Measurements from ENCODE around the gene DTNBP1.

DTNBP1 gene, protein sequence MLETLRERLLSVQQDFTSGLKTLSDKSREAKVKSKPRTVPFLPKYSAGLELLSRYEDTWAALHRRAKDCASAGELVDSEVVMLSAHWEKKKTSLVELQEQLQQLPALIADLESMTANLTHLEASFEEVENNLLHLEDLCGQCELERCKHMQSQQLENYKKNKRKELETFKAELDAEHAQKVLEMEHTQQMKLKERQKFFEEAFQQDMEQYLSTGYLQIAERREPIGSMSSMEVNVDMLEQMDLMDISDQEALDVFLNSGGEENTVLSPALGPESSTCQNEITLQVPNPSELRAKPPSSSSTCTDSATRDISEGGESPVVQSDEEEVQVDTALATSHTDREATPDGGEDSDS

GRCh38 chr6:15662326-15663129, at the start of gene DTNBP1:
DTNBP1 (minus strand) TSS chr6:15663028; CDS start chr6:15662869, 159 bp downstream.
- peak; percentile 65 for DNase-seq

GRCh38 chr6:15709651-15710269, 46.9 kb upstream of the DTNBP1 start:
- DNase-seq, result no peak

GRCh38 chr6:15708231-15708630, 45.4 kb upstream of the DTNBP1 start:
- DNase-seq, result no peak

DNA sequence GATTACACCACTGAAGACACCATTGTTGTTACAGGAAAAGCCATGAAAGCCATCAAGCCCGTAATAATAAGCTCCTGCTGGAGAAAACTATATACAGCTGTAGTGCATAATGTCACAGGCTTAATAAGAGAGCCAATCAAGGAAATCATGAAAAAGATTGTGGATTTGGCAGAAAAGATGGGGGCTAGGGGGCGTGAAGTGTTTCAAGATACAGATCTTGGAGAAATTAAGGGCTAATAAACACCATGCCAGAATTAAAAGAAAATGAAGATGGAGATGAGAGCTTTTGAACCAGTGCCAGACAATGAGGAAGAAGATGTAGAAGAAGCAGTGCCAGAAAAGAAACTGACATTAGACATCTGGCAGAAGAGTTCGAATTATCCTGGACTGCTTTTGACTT, 43.2 kb upstream of the DTNBP1 start:
- DNase-seq, result no peak

DNA sequence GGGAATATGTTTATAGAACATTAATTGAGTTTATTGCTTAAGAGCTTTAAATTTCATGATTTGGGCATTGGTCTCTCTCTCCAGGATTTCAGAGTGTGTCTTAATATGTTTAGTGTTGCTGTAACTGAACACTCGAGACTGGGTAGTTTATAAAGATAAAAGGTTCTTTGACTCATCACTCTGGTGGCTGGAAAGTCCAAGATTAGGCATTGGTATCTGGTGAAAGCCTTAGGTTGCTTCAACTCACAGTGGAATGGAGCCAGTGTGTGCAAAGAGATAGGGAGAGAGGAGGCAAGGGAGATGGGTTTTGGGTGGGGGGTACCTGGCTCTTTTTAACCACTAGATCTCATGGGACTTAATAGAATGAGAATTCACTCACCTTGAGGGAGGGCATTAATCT, 35.6 kb upstream of the DTNBP1 start:
- no peak for DNase-seq

GRCh38 chr6:15697895-15698294, 35.1 kb upstream of the DTNBP1 start:
- no peak for DNase-seq

GRCh38 chr6:15691250-15691869, 28.5 kb upstream of the DTNBP1 start:
- DNase-seq, result peak; percentile 77

- DNase-seq, result no peak
Observed at GRCh38 chr6:15690510-15690909, 27.7 kb upstream of the DTNBP1 start.

GRCh38 chr6:15689586-15690482, 27.0 kb upstream of the DTNBP1 start:
- DNase-seq, result no peak

- DNase-seq, result no peak
Observed at GRCh38 chr6:15685619-15686018, 22.8 kb upstream of the DTNBP1 start.

DNA sequence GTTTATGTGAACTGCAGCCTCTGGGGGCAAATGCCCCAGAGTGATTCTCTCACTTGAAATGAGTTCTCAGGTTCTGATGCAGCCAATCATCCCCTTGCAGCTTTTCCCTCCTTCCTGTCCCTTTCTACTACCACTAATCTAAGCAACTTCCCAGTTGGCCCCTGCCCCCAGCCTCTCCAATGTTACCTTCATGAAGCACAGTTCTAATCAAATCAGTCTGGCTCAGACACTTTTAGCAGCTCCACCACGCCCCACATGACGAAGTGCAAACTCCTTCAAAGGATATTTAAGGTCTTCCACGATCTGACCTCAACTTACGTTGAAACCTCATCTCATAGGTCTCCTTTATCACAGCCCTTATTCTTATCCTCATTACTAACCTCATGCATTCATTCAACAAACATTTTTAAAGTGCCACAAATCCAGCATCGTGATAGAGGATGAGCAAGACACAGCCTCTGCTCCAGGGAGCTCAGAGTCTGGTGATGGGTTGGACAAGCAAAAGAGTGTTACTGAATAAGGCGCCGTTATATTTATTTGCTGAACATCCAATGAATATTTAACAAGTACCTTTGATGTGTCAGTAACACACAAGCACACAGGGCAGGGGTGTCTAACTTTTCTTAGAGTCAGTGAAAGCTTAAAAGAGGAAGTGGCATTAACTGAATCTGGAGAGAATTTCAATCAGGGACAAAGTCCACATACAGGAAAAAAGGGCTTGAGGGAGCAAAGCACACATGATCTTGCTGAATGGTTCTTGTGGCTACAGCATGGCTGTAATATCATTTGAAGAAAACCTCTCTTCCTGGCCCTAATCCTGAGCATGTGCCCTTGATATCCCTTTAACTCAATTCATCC, 20.4 kb upstream of the DTNBP1 start:
- no peak for DNase-seq

DNA sequence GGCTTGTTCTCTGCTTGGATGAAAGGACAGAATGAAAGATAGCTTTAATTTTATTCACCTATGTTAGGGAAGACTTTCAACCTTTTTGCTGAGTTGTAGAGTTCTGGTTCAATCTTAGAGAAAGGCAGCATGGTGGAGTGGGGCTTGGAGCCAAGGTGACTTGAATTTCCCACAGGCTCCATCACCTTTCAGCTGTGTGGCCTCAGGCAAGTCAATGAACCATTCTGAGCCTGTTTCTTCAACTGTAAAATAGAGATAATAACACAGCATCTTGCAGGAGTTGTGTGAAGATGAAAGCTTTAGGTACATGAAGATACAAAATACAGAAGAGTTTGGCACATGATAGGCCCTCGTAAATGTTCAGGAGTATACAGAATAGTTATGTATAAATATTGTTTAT, 19.1 kb upstream of the DTNBP1 start:
- no peak for DNase-seq

- DNase-seq, result no peak
Observed at GRCh38 chr6:15678514-15678913, 15.7 kb upstream of the DTNBP1 start.

DNA sequence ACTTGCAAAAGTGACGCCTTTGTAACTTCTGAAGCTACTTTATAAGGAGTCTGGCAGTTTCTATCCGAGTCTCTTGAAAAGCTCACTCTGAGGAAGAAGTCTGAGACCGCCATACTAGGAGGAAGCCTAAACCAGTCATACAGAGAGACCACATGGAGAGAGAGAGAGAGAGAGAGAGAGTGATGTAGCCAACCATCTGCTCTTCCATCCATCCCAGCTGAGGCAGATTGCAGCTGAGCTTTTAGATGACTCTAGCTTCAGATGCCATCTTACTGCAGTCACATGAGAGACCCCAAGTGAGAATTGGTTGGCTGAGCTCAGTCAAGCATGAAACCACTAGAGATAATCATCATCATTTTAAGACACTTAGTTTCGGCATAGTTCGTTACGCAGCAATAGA, 15.0 kb upstream of the DTNBP1 start:
- DNase-seq, result no peak

- no peak for DNase-seq
Observed at GRCh38 chr6:15675536-15676220, 12.8 kb upstream of the DTNBP1 start.

GRCh38 chr6:15674690-15675386, 12.0 kb upstream of the DTNBP1 start:
- no peak for DNase-seq

DNA sequence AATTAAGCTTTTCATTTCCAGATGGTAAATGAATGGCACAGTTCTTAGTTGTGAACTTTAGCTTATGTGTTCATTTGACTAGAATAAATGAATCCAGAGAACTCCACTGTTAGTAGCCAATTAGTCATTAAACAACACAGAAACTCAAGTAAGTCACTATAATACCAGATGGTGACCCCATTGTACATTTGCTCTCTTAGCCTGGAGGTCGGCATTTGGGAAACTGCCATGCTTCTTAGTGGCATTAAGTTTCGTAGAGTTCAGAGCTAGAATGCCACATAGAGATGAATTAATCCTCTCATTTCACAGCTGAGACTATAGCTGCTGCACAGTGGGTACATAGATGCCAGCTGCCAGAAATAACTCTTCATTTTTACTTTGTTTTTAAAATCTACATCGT, 10.8 kb upstream of the DTNBP1 start:
- no peak for DNase-seq

- no peak for DNase-seq
Observed at GRCh38 chr6:15672818-15673217, 10.0 kb upstream of the DTNBP1 start.

- no peak for DNase-seq
Observed at GRCh38 chr6:15672291-15672690, 9.5 kb upstream of the DTNBP1 start.

- no peak for DNase-seq
Observed at GRCh38 chr6:15668918-15669317, 6.1 kb upstream of the DTNBP1 start.
